ENCODE measurements around the gene PPP1R13L.
A peak's percentile ranks its signal among the peaks of the same experiment; 100 is the strongest.
"Not testable (repeated sequence)": the region's sequence is repeated elsewhere in the genome, so short reads cannot be mapped to it uniquely, and the experiment has no call there.

PPP1R13L gene

DNA sequence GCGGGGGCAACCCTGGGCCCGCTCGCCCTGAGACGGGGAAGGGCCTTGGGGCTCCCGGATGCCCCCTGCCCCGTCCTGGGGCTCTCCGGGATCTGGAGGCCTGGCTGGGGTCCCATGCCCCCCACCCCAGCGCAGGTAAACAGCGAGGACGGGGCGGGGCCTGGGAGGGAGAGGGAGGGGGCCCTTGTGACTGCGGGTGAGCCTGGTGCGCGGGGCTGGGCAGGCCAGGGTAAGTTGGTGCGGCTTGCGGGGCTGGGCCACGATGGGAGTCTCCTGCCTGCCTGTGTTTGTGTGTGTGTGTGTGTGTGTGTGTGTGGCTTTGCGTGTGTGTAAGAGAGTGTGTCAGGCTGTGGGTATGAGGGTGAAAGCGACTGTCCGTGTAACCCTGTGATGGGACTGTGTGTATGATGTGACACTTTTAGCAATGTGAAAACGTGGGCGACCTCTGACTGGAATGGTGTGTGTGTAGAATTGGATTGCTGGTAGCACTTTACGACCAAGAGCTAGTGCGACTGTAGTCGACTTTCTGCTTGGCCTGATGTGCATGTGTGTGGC is 63.9 kb downstream of the PPP1R13L start:
- Histone ChIP-seq H3K36me3 (replicated peaks) (no peaks in the 10 kb centered on the region), H3K4me3 (ENCODE audit: low read depth, low read length) (no peak overlapping the region), H3K27ac (no peak overlapping the region), H3K27me3 (replicated peaks) (no peaks in the 10 kb centered on the region)
- in situ Hi-C loops (cut with HindIII; ENCODE audit: low pct_ligation_motif_present, low sequenced_read_pairs) = no loop called here
- DNase-seq = peak; percentile 3
- TF ChIP-seq, protein P1, sequence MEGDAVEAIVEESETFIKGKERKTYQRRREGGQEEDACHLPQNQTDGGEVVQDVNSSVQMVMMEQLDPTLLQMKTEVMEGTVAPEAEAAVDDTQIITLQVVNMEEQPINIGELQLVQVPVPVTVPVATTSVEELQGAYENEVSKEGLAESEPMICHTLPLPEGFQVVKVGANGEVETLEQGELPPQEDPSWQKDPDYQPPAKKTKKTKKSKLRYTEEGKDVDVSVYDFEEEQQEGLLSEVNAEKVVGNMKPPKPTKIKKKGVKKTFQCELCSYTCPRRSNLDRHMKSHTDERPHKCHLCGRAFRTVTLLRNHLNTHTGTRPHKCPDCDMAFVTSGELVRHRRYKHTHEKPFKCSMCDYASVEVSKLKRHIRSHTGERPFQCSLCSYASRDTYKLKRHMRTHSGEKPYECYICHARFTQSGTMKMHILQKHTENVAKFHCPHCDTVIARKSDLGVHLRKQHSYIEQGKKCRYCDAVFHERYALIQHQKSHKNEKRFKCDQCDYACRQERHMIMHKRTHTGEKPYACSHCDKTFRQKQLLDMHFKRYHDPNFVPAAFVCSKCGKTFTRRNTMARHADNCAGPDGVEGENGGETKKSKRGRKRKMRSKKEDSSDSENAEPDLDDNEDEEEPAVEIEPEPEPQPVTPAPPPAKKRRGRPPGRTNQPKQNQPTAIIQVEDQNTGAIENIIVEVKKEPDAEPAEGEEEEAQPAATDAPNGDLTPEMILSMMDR (IDR thresholded peaks at IDR 0.05; ENCODE audit: low read depth, low read length, missing control alignments) = no peak

- Histone ChIP-seq H3K27me3 (replicated peaks) (no peaks in the 10 kb centered on the region), H3K36me3 (replicated peaks) (no peaks in the 10 kb centered on the region), H3K27ac (no peak within 1 kb of the TSS), H3K4me3 (ENCODE audit: low read depth, low read length) (no peak within 1 kb of the TSS)
- in situ Hi-C loops (cut with HindIII; ENCODE audit: low pct_ligation_motif_present, low sequenced_read_pairs) = no loop called here
- DNase-seq = no peak
- TF ChIP-seq, protein P1 (IDR thresholded peaks at IDR 0.05; ENCODE audit: low read depth, low read length, missing control alignments) = no peak
Measured at GRCh38 chr19:45340232-45340898, 64.5 kb downstream of the PPP1R13L start, which contains the start of gene KLC3. Gene KLC3 (plus strand): TSS chr19:45340750. CDS start chr19:45345542, 4,792 bp downstream.

DNA sequence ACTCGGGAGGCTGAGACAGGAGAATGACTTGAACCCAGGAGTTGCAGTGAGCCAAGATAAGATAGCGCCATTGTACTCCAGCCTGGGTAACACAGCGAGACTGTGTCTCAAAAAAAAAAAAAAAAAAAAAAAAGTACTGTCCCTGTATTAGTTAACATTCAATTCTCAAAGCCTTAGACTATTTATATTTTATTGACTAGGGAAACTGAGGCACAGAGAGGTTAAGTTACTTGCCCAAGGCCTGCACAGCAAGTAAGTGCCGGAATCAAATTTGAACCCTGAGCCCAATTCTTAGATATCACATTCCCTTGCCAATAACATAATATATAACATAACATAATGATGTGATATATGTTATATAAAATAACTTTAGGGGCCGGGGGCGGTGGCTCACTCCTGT is 65.2 kb downstream of the PPP1R13L start:
- Histone ChIP-seq H3K36me3 (replicated peaks) (no peaks in the 10 kb centered on the region), H3K27me3 (replicated peaks) (no peaks in the 10 kb centered on the region), H3K27ac (no peak overlapping the region), H3K4me3 (ENCODE audit: low read depth, low read length) (no peak overlapping the region)
- TF ChIP-seq, protein P1 (IDR thresholded peaks at IDR 0.05; ENCODE audit: low read depth, low read length, missing control alignments) = no peak
- DNase-seq = no peak
- in situ Hi-C loops (cut with HindIII; ENCODE audit: low pct_ligation_motif_present, low sequenced_read_pairs) = no loop called here

DNA sequence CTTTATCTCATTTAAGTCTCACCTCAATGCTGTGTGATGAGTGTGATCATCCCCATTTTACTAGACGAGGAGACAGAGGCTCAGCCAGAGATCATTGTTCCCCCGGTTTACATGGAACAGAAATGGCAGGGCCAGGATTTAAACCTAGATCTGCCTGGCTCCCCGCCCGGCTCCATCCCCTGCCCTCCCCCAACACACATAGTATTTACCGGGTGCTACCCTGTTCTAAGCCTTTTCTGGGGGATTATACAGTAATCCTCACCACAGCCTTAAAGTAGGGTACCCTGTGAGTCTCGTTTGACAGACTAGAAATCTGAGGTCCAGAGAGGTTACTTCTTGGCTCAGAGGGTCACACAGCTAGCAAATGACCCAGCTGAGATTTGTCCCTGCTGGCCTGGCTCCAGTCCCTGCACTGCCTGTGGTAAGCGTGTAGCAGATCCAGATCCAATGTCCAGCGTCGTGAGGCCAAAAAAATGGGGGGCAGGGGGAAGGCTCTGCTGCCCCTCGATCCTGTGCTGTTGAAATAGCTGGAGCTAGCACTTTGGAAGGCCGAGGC is 68.1 kb downstream of the PPP1R13L start:
- TF ChIP-seq, protein P1 (IDR thresholded peaks at IDR 0.05; ENCODE audit: low read depth, low read length, missing control alignments) = no peak
- H3K27me3 ChIP-seq (replicated peaks) = no peaks in the 10 kb centered on the region
- H3K27ac ChIP-seq = no peak overlapping the region
- no peaks in the 10 kb centered on the region for H3K36me3 ChIP-seq (replicated peaks)
- in situ Hi-C loops (cut with HindIII; ENCODE audit: low pct_ligation_motif_present, low sequenced_read_pairs) = no loop called here
- DNase-seq = no peak
- no peak overlapping the region for H3K4me3 ChIP-seq (ENCODE audit: low read depth, low read length)

DNA sequence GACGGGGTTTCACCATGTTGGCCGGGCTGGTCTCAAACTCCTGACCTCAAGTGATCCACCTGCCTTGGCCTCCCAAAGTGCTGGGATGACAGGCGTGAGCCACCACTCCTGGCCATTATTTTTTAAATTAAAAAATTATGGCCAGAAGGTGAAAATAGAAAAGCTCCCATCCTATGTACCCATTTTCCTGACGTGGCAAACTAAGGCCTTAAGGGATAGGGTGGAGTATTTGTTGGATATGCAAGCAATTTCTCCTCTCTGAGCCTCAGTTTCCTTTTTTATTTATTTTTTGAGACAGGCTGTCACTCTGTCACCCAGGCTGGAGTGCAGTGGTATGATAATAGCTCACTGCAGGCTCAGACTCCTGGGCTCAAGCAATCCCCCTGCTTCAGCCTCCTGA is 70.0 kb downstream of the PPP1R13L start:
- DNase-seq; H3K36me3 ChIP-seq (replicated peaks); in situ Hi-C loops (cut with HindIII; ENCODE audit: low pct_ligation_motif_present, low sequenced_read_pairs); H3K4me3 ChIP-seq (ENCODE audit: low read depth, low read length); H3K27me3 ChIP-seq (replicated peaks); H3K27ac ChIP-seq: not testable (repeated sequence)

GRCh38 chr19:45333609-45334303 is 71.1 kb downstream of the PPP1R13L start:
- TF ChIP-seq, protein P1 (IDR thresholded peaks at IDR 0.05; ENCODE audit: low read depth, low read length, missing control alignments) = no peak
- no peak overlapping the region for H3K27ac ChIP-seq
- in situ Hi-C loops (cut with HindIII; ENCODE audit: low pct_ligation_motif_present, low sequenced_read_pairs) = no loop called here
- no peaks in the 10 kb centered on the region for H3K36me3 ChIP-seq (replicated peaks)
- no peak for DNase-seq
- H3K4me3 ChIP-seq (ENCODE audit: low read depth, low read length) = no peak overlapping the region
- no peaks in the 10 kb centered on the region for H3K27me3 ChIP-seq (replicated peaks)
